NCI-H82 (cell line): ENCODE data around the gene ASB10.

Experiments
- DNase-seq: peaks from one replicate; lab custom pipeline; 2025; lab: John Stamatoyannopoulos, UW

Gene ASB10

DNA sequence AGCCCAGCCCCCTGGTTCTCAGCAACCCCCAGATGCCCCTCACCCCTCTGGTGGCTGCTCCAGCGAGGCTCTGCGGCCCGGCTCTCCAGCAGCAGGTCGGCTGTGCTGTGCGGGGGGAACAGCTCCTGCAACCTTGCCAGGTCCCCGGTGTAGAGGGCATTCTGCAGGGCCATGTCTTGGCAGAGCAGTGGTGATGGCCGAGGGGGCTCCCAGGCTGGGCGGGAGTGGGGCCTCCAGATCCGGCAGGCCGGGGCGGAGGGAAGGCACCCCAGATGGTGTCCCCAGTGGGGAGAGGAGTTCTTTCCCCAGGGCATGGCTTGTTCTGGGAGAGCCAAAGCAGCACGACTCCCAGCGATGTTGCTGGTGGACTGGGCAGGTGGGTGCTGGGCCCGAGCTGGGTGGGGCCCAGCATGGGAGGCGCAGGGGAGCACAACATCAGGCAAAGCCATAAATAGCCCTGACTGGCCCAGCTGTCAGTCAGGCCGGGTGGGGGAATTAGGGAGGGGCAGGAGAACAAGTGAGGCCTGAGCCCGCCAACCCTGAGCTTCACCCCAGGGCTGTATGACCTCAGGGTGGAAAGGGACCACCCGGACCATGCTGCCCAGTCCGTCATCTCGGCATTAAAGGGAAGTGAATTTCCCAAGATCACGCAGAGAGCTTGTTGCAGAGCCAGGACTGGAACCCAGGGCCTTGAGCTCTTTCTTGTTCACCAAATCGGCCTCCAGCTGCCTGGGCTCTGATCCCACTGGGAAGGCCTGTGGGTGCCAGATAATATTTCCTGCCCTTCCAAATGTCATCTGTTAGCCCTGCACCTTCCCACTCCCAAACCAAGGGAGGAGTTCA is 580 bp upstream of the ASB10 start:
- peak; percentile 36 for DNase-seq

- no peak for DNase-seq
Observed at GRCh38 chr7:151185762-151186639, 1.0 kb downstream of the ASB10 start.

DNA sequence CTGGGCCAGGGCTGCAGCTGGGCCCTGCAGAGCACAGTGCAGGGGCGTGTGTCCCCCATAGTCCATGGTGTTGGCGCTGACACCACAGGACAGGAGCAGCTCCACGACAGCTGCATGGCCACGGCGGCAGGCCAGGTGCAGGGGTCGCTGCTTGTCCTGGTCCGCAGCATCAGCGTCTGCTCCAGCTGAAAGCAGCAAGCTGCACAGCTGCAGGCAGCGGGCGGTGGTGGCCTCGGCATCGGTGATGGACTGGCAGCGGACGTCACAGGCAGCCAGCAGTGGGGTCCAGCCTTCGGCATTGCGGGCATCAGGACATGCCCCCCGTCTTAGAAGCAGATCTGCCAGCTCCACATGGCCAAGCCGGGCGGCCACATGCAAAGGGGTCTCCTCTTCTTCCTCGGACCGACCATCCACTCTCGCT is 6.0 kb downstream of the ASB10 start:
- DNase-seq: no peak

- DNase-seq: no peak
Observed at GRCh38 chr7:151179946-151180345, 7.1 kb downstream of the ASB10 start.

- DNase-seq: no peak
Observed at GRCh38 chr7:151179287-151179860, 7.7 kb downstream of the ASB10 start.

- no peak for DNase-seq
Observed at GRCh38 chr7:151178831-151179230, 8.2 kb downstream of the ASB10 start.

DNA sequence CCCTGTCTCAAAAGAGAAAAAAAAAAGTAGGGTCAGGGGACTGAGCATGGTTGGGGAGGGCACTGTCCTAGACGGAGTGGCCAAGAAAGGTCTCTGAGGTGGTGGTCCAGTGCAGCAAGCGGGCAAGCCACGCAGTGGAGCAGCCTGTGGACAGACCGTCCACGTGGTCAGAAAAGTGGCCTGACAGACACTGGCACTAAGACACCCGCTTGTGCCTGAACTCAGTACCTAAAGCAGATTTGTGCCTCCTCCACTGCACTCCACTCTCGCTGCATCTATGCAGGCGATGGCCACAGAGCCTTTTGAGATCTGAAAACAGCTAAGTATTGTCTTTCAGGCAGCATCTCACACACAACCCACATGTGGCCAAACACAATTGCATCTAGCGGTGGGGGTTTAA is 8.8 kb downstream of the ASB10 start:
- no peak for DNase-seq

DNA sequence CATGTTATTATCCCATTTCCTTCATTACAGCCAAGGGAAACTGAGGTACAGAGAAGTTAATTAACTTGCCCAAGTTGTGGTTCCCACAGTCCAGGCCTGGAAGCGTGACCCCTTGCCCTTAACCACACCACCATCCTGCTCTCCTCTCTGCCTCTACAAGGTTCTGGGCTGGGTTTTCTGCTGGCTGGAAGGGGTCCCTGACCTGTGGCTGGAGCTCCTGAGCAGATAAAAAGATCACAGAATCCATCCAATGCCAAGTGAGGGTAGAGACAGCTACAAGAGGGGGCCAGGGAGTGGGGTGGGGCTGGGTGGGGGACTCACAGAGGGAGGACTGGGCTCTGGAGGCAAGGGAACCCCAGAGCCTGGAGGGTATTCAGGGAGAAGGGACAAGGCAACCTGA is 9.7 kb downstream of the ASB10 start:
- DNase-seq: no peak

DNA sequence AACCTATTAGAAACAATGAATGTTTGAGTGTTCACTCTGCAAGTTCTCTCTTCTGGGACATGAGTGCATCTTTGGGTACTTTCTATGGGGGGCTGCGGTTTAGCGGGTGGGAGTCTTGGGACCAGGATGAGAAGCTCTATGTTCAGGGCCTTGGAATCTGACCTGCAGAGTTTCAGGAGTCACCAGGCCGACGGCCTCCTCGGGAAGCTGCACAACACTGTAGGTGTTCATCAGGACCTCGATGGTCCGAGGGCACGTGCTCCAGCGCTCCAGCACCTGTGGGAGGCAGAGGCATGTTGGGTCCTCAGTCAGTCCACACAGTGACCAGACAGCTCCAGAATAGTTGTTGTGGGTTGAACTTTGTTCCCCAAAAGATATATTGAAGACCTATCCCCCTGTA is 10.6 kb downstream of the ASB10 start:
- DNase-seq: no peak

DNA sequence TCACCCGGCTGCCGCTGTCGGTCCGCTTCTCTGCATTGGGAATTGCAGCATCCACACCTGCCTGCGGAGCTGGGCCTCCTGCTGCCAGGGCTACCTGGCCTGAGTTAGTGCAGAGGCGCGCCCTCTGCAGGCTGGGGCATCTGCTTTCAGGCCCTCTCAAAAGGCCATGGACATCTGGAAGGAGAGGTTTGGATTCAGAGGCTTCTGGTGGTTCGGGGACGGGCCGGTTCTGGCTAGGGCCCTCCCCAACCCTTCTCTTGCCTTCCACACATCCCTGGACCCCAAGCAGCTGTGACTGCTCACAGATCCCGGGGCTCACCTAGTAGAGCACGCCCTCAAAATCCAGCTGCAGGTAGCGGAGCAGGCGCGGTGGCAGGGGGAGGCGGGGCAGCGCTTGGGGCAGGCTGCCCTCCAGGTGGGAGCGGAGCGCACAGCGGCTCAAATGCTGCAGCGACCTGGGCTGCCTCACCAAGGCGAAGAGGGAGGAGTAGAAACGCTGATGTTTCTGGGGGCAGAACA is 11.2 kb downstream of the ASB10 start:
- DNase-seq: no peak

DNA sequence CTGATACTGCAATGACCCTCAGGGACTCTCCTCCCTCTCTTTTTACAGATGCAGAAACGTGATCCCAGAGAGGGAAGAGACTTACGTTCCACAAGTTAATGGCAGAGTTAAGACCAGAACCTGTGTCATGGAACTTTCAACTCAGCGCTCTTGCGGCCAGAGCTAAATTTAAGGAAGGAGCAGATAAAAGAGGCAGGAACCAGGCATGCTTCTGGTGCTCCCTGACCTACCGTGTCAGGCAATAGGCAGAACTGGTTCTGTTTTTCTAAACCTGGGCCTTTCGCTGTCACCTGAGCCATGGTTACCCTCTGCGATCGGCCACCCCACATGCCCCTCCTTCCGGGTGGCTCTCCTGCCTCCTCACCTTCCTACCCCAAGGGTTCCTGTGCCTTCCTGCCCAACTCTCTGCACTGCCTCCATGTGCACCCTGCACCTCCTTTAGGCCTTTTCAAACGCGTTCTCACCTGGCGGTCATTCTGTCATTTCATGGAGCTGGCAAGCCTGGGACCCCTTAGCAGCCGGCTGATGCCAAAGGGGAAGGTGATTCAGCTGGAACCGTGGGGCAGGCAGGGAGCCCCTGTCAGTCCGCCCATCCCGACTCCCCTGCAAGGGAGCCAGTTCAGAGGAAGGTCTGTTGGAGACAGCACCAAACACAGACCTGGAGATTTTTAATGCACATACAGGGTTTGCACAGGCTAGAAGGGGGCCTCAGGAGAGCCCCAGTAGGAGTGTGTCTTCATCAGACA is 11.8 kb downstream of the ASB10 start:
- DNase-seq: no peak

GRCh38 chr7:151174246-151175046 is 12.6 kb downstream of the ASB10 start:
- peak; percentile 78 for DNase-seq

DNA sequence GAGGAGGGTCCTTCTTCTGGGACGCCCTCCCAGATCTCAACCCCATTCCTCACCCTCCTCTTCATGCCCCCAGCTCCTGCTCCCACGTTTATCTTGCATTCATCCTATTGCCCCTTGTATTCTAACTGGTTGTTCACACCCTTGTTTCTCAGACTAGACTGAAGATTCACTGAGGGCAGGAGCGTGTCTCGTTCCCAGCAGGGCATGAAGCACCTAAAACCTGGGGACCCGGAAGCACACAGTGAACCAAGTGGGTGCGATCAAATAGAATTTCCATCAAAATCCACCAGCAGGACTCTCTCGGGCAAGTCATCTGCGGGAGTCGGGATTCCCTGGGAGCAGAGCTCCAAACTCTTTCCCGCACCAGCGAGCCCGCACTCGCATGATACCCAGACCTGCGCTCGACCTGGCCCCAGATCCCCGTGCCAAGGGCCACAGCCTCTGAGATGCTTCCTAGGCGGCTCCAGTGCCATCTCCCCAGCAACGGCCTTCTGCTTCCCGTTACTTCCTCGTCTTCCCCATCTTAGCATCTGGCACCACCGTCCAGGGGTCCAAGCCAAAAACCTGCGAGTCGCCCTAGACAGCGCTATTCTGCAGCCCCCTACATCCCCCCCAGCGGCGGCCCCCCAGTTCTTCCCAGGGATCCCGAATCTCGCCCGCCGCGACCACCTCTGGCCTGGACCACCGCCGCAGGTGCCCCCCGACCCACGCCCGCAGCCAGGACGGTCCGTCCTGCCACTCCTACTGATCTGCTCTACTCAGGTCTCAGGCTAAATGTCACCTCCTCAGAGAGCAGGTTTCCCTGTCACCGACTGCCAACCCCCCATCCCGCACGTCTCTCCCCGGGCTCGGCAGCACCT is 13.4 kb downstream of the ASB10 start:
- DNase-seq: no peak

- peak; percentile 82 for DNase-seq
Observed at GRCh38 chr7:151172273-151173141, 14.5 kb downstream of the ASB10 start.

- no peak for DNase-seq
Observed at GRCh38 chr7:151168787-151169162, 18.3 kb downstream of the ASB10 start.

DNA sequence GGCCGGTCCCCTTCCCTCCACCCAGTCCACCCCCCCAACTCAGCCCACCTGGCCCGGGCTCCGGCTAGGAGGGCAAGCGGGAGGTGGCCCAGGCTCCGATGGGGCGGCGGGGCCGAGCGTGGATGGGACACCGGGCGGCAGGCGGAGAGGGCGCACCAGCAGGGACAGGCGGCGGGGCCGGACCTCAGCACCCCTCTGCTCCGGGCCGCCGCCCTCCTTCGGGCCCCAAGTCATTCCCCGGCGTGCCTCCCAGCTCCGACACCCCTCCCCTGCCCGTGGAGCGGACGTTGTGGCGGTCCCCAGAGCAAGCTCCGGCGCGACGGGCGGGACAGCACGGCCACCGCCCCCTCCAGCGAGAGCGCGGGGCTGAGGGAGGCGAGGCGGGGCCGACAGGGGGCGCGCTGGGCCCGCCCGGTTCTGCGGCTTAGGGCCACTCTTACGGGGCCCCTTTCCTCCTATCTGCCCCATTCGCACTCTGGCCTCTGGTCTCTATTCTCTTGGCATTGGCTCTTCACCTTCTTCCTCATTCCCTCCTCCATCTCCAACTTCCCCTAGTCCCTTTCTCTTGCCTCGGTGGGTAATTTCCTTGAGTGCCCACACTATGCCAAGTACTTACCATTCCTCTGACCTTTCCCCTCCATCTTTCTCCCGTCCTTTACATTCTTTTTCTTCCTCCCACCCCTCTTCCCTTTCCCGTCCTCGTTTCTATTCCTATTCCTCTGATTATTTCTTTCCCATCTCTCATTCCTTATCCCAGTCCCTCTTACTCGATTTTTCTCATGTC is 18.9 kb downstream of the ASB10 start:
- peak; percentile 63 for DNase-seq

DNA sequence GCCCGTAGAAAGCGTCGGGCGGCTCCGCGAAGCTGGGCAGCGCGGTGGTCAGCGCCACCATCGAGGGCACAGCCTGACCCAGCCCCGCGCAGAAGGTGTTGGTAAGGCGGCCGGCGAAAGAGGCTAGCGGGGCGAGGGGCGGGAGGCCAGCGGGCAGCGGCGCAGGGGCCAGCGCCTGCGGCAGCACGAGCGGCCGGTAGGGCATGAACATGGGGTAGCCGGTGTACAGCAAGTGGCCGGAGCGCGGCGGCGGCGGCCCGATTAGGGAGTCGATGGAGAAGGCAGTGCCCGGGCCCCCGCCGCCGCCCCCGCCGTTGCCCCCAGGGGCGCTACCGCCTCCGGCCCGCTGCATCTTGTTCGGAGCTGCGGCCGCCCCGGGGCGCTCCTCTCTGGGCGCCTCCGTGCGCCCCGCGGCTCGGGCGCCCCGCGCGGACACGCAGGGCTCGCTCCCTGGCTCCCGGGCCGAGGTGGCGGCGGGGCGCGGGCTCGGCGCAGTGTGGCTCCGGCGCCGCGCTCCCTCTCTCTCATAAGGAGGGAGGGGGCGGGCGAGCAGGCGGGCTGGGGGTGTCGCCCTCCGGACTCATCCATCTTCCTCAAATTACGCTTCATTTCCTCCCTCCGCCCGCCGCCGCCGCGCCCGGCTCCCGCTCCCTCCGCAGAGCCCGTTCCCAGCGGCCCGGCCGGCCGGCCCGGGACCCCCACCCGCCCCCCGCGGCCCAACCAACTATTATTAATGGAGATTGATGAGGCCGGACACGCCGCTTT is 19.7 kb downstream of the ASB10 start, which contains the start of gene GBX1:
GBX1 (minus strand) TSS at position 498 of the 765 bp plus-strand sequence; CDS start at position 352, 146 bp downstream.
- DNase-seq: peak; percentile 38
